HG03442 (cell line): Measurements from ENCODE around the gene RAPGEF2.
"Not testable (repeated sequence)": the region's sequence is repeated elsewhere in the genome, so short reads cannot be mapped to it uniquely, and the experiment has no call there.

ENCODE experiments used
- ATAC-seq: cut with Tn5 transposase; IDR thresholded peaks from one replicate; pipeline ENCODE4 v1.9.1; 2021; ENCODE audit warnings: mild to moderate bottlenecking, moderate library complexity; ENCODE audit not compliant: unreplicated experiment

The RAPGEF2 gene

GRCh38 chr4:159303435-159303834, 200.6 kb downstream of the RAPGEF2 start:
- no peak for ATAC-seq

- ATAC-seq = no peak
Measured at GRCh38 chr4:159305129-159305528, 202.2 kb downstream of the RAPGEF2 start.

- no peak for ATAC-seq
Measured at GRCh38 chr4:159307929-159308328, 205.1 kb downstream of the RAPGEF2 start.

- no peak for ATAC-seq
Measured at GRCh38 chr4:159308566-159309340, 205.9 kb downstream of the RAPGEF2 start.

GRCh38 chr4:159312236-159312635, 209.4 kb downstream of the RAPGEF2 start:
- ATAC-seq = no peak

- ATAC-seq = not testable (repeated sequence)
Measured at GRCh38 chr4:159315879-159316278, 213.0 kb downstream of the RAPGEF2 start.

- no peak for ATAC-seq
Measured at GRCh38 chr4:159317203-159317602, 214.3 kb downstream of the RAPGEF2 start.

GRCh38 chr4:159319027-159319426, 216.1 kb downstream of the RAPGEF2 start:
- ATAC-seq = no peak

- ATAC-seq = no peak
Measured at GRCh38 chr4:159326480-159326879, 223.6 kb downstream of the RAPGEF2 start.

- ATAC-seq = no peak
Measured at GRCh38 chr4:159328766-159329165, 225.9 kb downstream of the RAPGEF2 start.

- no peak for ATAC-seq
Measured at GRCh38 chr4:159334461-159334860, 231.6 kb downstream of the RAPGEF2 start.

GRCh38 chr4:159337041-159337440, 234.2 kb downstream of the RAPGEF2 start:
- no peak for ATAC-seq

- ATAC-seq = no peak
Measured at GRCh38 chr4:159341522-159341921, 238.6 kb downstream of the RAPGEF2 start.

- ATAC-seq = no peak
Measured at GRCh38 chr4:159342374-159342773, 239.5 kb downstream of the RAPGEF2 start.

GRCh38 chr4:159343116-159343515, 240.2 kb downstream of the RAPGEF2 start:
- ATAC-seq = no peak

GRCh38 chr4:159344877-159345276, 242.0 kb downstream of the RAPGEF2 start:
- ATAC-seq = no peak

GRCh38 chr4:159346681-159347080, 243.8 kb downstream of the RAPGEF2 start:
- ATAC-seq = no peak

GRCh38 chr4:159347813-159348212, 244.9 kb downstream of the RAPGEF2 start:
- no peak for ATAC-seq

GRCh38 chr4:159349332-159349731, 246.5 kb downstream of the RAPGEF2 start:
- ATAC-seq = no peak

- ATAC-seq = no peak
Measured at GRCh38 chr4:159352609-159353008, 249.7 kb downstream of the RAPGEF2 start.

- ATAC-seq = no peak
Measured at GRCh38 chr4:159353422-159354116, 250.7 kb downstream of the RAPGEF2 start.

GRCh38 chr4:159355466-159355865, 252.6 kb downstream of the RAPGEF2 start:
- no peak for ATAC-seq
